A549 (cell line): Measurements from ENCODE around the gene AFG3L2. TPM values are rescaled to one million over a fixed set of nuclear protein-coding genes. Genes with fewer than 3 reads are reported as not detected.

Experiments used
- ATAC-seq, 2 experiments: fragments of 200-7000 bp in 1 of 2; fragments of >200 bp in 1 of 2; cut with Nextera tagmentation in 1 of 2; cut with Tn5 transposase in 1 of 2; 3 replicates each; pipeline versions ENCODE4 v1.8.0 to v1.9.1; 2018 to 2020; ENCODE audit warnings: mild to moderate bottlenecking in 1 of 2, moderate library complexity in 1 of 2
- CTCF ChIA-PET: fragments of 300-600 bp; sonication (Branson Sonifier 250); formaldehyde crosslinking; extraction: SDS; loops from one replicate; lab custom pipeline; 2021; ENCODE audit warnings: antibody characterized with exemption, inconsistent platforms; lab: Yijun Ruan, JAX
- POLR2A ChIA-PET: fragments of 350-600 bp; formaldehyde crosslinking; extraction: SDS; loops from one replicate; lab custom pipeline; 2021; ENCODE audit warnings: antibody characterized with exemption, inconsistent platforms; lab: Yijun Ruan, JAX
- DNase-seq, 2 experiments: peaks; one replicate each; pipeline versions ENCODE4 v3.0.0 to v3.0.0-alpha.2; 2011 to 2016; ENCODE audit warnings: low read depth in 1 of 2, low spot score in 1 of 2
- FAIRE-seq: peaks from 2 replicates; lab custom pipeline; 2011; peaks lifted over from hg19 to GRCh38; lab: Jason Lieb, UNC
- H3K27ac ChIP-seq, 2 experiments: fragments of >200 bp; sonication (Bioruptor Twin); formaldehyde crosslinking; 3 replicates each; pipeline ENCODE4 v1.5.1; 2016 to 2017
- H3K4me1 ChIP-seq: fragments of >200 bp; sonication (Bioruptor Twin); formaldehyde crosslinking; 3 replicates; pipeline ENCODE4 v1.6.1; 2016
- H3K4me2 ChIP-seq: fragments of >200 bp; sonication (Bioruptor Twin); formaldehyde crosslinking; 3 replicates; pipeline ENCODE4 v1.6.1; 2016
- H3K4me3 ChIP-seq: fragments of >200 bp; sonication (Bioruptor Twin); formaldehyde crosslinking; 3 replicates; pipeline ENCODE4 v1.5.1; 2016
- H3K9me3 ChIP-seq: fragments of >200 bp; sonication (Bioruptor Twin); formaldehyde crosslinking; 3 replicates; pipeline ENCODE4 v1.6.1; 2016
- CBX8 ChIP-seq: fragments of 200-600 bp; sonication (generic); IDR thresholded peaks from 2 replicates; pipeline ENCODE4 v1.6.1; 2016
- CTCF ChIP-seq: fragments of >200 bp; sonication (Bioruptor Twin); formaldehyde crosslinking; IDR thresholded peaks from 3 replicates; pipeline ENCODE4 v1.5.1; 2016
- HOXB5 ChIP-seq: fragments of 250-450 bp; sonication (Bioruptor Pico); IDR thresholded peaks from 2 replicates; pipeline ENCODE4 v1.5.0; 2020; ENCODE audit warnings: mild to moderate bottlenecking, moderate library complexity
- JUNB ChIP-seq: fragments of >200 bp; sonication (Bioruptor Twin); formaldehyde crosslinking; IDR thresholded peaks from 2 replicates; pipeline ENCODE4 v1.6.1; 2016
- KDM1A ChIP-seq: fragments of 200-600 bp; sonication (generic); IDR thresholded peaks from 2 replicates; pipeline ENCODE4 v1.6.1; 2016; ENCODE audit warnings: low read depth, mild to moderate bottlenecking
- MAZ ChIP-seq: fragments of 150-350 bp; IDR thresholded peaks from 2 replicates; pipeline ENCODE4 v1.6.1; 2014; ENCODE audit warnings: antibody characterized with exemption, low read depth, low read length, borderline replicate concordance
- MYC ChIP-seq: IDR thresholded peaks from 2 replicates; pipeline ENCODE4 v1.6.1; 2012; ENCODE audit warnings: mild to moderate bottlenecking, inconsistent platforms, low read length, improper control_type of control experiment, borderline replicate concordance
- RNF2 ChIP-seq: fragments of 200-600 bp; sonication (generic); IDR thresholded peaks from 2 replicates; pipeline ENCODE4 v1.6.1; 2016; ENCODE audit warnings: low read depth, mild to moderate bottlenecking, antibody characterized with exemption, moderate library complexity, borderline replicate concordance
- TP53 ChIP-seq: fragments of 250-450 bp; sonication (Bioruptor Pico); IDR thresholded peaks from 2 replicates; pipeline ENCODE4 v1.5.0; 2021; ENCODE audit warnings: mild to moderate bottlenecking, moderate library complexity
- USF2 ChIP-seq: fragments of 450-650 bp; IDR thresholded peaks from 2 replicates; pipeline ENCODE4 v1.6.1; 2014; ENCODE audit warnings: antibody characterized with exemption
- ZC3H11A ChIP-seq: fragments of 450-650 bp; IDR thresholded peaks from 2 replicates; pipeline ENCODE4 v1.6.1; 2014; ENCODE audit warnings: antibody characterized with exemption, mild to moderate bottlenecking
- ZSCAN20 ChIP-seq: fragments of 250-450 bp; sonication (Bioruptor Pico); IDR thresholded peaks from 2 replicates; pipeline ENCODE4 v1.8.0; 2022; ENCODE audit warnings: mild to moderate bottlenecking, moderate library complexity
- WGBS: methylation state at CpG from one replicate; pipeline ENCODE4 v1.1.6; 2017; ENCODE audit errors: missing lambda C conversion rate; 5-methylcytosine and 5-hydroxymethylcytosine counted together
- polyA plus RNA-seq, 4 experiments: library from polyadenylated mRNA; depleted of rRNA in 3 of 4; stranded (reverse); fragments of >200 nt; fragmentation: RNase III in 1 of 4; extraction: RNeasy Plus Mini Kit Qiagen cat#74134 plus additional on column Dnase treatment in 1 of 4; gene quantifications; 2 replicates in 3 of 4; 3 replicates in 1 of 4; pipeline ENCODE4 v1.2.3, GENCODE V29; 2011 to 2017

Gene AFG3L2
- polyA plus RNA-seq, 2 of the 4 experiments (the other 2 are of a cell fraction) = 33.7 to 56.4 TPM

GRCh38 chr18:12333506-12334290, 43.3 kb downstream of the AFG3L2 start:
- FAIRE-seq (no peak), DNase-seq (no peak), ATAC-seq (peak in 1 of 2 experiments; percentile 24; a peak in 2 of 6 replicates)
- H3K9me3 ChIP-seq = no peaks in the 10 kb centered on the region
- H3K4me1 ChIP-seq = peaks cover 14% of the 10 kb centered on the region
- no peak overlapping the region for H3K4me2 ChIP-seq
- no peak for TF ChIP-seq HOXB5 (CRISPR knock-in tag)
- no peak for TF ChIP-seq ZSCAN20
- TF ChIP-seq TP53 (CRISPR knock-in tag) = no peak
- TF ChIP-seq MAZ = no peak
- no peak for TF ChIP-seq MYC
- TF ChIP-seq, all 56 proteins: peak for 0
- CTCF ChIA-PET = interaction anchor here (1.6 kb wide), 1 partner anchor 20 kb away, joined by 4 read pairs; no protein-coding TSS in a partner anchor
- 90% methylated on average over 10 of the region's 10 CpGs for WGBS
- POLR2A ChIA-PET = no interaction called here
- H3K4me3 ChIP-seq = no peak overlapping the region
- no peak overlapping the region for H3K27ac ChIP-seq

- ATAC-seq (no peak), FAIRE-seq (no peak), DNase-seq (no peak)
- ChIA-PET POLR2A (no interaction called here), CTCF (no interaction called here)
- Histone ChIP-seq H3K4me2 (no peak overlapping the region), H3K9me3 (no peaks in the 10 kb centered on the region), H3K4me3 (no peak overlapping the region), H3K27ac (no peak overlapping the region), H3K4me1 (peaks cover 4% of the 10 kb centered on the region; the same call in 1 of the 3 replicates)
- 94% methylated on average over 4 of the region's 4 CpGs for WGBS
- TF ChIP-seq KDM1A = no peak
- no peak for TF ChIP-seq ZC3H11A
Observed at GRCh38 chr18:12330766-12331165, 46.3 kb downstream of the AFG3L2 start.

DNA sequence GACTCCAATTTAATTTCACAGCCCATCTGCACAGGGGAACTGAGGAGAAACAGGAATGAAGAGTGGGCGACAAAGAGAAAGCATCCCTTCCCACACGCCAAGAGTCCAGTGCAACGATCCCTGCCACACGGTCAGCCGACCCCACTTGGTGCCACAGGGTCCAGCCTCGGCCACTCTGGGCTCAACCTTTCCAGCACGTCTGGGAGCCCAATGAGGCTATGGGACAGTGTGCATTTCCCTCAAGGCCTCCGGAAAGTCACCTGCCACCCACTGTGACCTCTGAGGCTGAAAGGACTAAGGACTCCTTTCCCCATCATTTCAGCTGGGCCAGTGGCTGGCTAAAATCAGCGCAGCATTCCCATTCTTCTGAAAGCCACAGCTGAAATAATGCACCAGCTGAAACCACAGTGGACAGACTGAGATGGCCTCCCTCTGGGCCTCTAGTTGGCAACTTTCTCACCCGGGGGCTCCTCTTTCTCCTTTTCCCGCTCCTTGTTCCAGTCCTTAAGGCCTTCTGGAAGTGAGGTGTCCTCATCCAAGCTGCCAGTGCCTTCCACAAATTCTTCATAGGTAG, 47.8 kb downstream of the AFG3L2 start:
- H3K4me3 ChIP-seq = no peak overlapping the region
- H3K9me3 ChIP-seq = no peaks in the 10 kb centered on the region
- peaks cover 4% of the 10 kb centered on the region; the same call in 1 of the 3 replicates for H3K4me1 ChIP-seq
- no peak for TF ChIP-seq HOXB5 (CRISPR knock-in tag)
- no peak for TF ChIP-seq USF2
- TF ChIP-seq CBX8 = no peak
- TF ChIP-seq, all 56 proteins: peak for 0
- 90% methylated on average over 11 of the region's 11 CpGs for WGBS
- Histone ChIP-seq H3K27ac (no peak overlapping the region), H3K4me2 (no peak overlapping the region)
- ATAC-seq (no peak), FAIRE-seq (no peak), DNase-seq (no peak)
- ChIA-PET CTCF (interaction anchor here (1.1 to 3.2 kb wide), 8 partner anchors 9 to 57 kb away, joined by 3 to 25 read pairs (median 7); partner anchors contain the start of gene TUBB6), POLR2A (no interaction called here)

DNA sequence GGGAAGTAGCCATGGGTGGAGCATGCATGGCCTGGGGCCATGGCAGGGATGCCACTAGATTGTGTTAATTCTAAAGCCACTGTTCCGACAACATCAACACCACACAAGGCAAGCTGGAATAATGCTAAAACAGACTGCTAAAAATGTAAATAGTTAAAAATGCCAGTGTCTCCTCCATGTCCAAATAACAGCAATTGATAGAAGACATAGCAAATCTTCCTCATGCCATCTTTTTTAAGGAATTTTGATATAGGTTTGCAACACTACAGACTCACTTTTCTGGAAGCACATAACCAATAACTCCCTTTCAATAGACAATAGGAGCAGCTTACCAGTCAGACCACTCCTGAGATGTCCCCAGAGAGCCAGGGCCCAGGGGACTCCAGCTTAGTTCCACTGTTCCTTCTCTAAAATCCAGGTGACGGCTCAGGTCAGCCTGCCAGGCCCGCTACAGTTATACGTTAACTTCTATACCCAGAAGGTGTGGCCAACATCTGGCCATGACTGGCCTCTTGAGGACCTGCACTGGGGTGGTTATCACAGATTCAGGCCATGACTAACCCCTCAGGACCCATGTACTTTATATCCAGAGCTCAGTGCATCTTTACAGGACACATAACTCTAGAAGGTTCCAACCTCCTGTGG, 48.7 kb downstream of the AFG3L2 start:
- Histone ChIP-seq H3K9me3 (no peaks in the 10 kb centered on the region), H3K27ac (no peak overlapping the region), H3K4me3 (no peak overlapping the region), H3K4me1 (peaks cover 4% of the 10 kb centered on the region; the same call in 1 of the 3 replicates), H3K4me2 (no peak overlapping the region)
- FAIRE-seq = no peak
- ATAC-seq = peak in 1 of 2 experiments; percentile 12; a peak in 3 of 6 replicates
- no peak for DNase-seq
- ChIA-PET CTCF (interaction anchor here (0.7 to 3.2 kb wide), 16 partner anchors 10 to 337 kb away, joined by 3 to 25 read pairs (median 4); partner anchors contain the start of genes AFG3L2 and TUBB6), POLR2A (interaction anchor here (1.4 kb wide), 1 partner anchor 9 kb away, joined by 10 read pairs; no protein-coding TSS in a partner anchor)
- TF ChIP-seq JUNB = no peak
- no peak for TF ChIP-seq RNF2
- TF ChIP-seq MAZ = no peak
- TF ChIP-seq CTCF = peak; percentile 27; the same call in 2 of the 3 replicates
- 91% methylated on average over 3 of the region's 4 CpGs for WGBS
